GM12864 (cell line): ENCODE results near the gene PARN.

Experiments used
- DNase-seq: peaks from one replicate; pipeline ENCODE4 v3.0.0-alpha.2; 2011; ENCODE audit warnings: low read depth
- H3K4me3 ChIP-seq: 2 replicates; pipeline ENCODE4 v1.5.1; 2011; ENCODE audit warnings: mild to moderate bottlenecking, low read depth, low read length, control low read depth
- TF ChIP-seq, protein P1 (sequence below): IDR thresholded peaks from 2 replicates; pipeline ENCODE4 v1.5.1; 2011; ENCODE audit warnings: low read depth, mild to moderate bottlenecking, moderate library complexity, low read length, control low read depth, inconsistent platforms; ENCODE audit errors: missing control alignments

Gene PARN

DNA sequence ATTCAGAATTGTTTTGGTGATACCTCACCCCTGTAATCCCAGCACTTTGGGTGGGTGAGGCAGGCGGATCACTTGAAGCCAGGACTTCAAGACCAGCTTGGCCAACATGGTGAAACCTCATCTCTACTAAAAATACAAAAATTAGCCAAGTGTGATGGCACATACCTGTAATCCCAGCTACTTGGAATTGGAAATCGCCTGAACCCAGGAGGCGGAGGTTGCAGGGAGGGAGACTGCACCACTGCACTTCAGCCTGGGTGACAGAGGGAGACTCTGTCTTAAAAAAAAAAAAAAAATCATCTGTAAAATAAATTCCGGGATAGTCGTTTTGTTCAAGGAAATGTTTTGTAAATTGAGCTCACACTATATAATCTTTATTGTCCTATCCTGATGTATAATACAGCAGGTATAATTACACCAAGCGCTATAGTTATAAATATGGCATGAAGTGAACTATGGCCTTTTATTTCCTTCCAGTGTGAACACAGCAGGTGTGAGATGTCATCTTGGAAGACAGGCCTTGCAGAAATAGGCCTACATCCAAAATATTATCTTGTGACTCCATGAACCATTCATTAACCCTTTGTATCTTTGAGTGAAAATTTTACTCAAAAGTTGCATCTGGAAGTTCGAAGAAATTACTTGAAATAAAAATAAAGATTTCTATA is 38.6 kb upstream of the PARN start:
- no peak overlapping the region for H3K4me3 ChIP-seq
- TF ChIP-seq, protein P1, sequence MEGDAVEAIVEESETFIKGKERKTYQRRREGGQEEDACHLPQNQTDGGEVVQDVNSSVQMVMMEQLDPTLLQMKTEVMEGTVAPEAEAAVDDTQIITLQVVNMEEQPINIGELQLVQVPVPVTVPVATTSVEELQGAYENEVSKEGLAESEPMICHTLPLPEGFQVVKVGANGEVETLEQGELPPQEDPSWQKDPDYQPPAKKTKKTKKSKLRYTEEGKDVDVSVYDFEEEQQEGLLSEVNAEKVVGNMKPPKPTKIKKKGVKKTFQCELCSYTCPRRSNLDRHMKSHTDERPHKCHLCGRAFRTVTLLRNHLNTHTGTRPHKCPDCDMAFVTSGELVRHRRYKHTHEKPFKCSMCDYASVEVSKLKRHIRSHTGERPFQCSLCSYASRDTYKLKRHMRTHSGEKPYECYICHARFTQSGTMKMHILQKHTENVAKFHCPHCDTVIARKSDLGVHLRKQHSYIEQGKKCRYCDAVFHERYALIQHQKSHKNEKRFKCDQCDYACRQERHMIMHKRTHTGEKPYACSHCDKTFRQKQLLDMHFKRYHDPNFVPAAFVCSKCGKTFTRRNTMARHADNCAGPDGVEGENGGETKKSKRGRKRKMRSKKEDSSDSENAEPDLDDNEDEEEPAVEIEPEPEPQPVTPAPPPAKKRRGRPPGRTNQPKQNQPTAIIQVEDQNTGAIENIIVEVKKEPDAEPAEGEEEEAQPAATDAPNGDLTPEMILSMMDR = no peak
- DNase-seq = no peak

DNA sequence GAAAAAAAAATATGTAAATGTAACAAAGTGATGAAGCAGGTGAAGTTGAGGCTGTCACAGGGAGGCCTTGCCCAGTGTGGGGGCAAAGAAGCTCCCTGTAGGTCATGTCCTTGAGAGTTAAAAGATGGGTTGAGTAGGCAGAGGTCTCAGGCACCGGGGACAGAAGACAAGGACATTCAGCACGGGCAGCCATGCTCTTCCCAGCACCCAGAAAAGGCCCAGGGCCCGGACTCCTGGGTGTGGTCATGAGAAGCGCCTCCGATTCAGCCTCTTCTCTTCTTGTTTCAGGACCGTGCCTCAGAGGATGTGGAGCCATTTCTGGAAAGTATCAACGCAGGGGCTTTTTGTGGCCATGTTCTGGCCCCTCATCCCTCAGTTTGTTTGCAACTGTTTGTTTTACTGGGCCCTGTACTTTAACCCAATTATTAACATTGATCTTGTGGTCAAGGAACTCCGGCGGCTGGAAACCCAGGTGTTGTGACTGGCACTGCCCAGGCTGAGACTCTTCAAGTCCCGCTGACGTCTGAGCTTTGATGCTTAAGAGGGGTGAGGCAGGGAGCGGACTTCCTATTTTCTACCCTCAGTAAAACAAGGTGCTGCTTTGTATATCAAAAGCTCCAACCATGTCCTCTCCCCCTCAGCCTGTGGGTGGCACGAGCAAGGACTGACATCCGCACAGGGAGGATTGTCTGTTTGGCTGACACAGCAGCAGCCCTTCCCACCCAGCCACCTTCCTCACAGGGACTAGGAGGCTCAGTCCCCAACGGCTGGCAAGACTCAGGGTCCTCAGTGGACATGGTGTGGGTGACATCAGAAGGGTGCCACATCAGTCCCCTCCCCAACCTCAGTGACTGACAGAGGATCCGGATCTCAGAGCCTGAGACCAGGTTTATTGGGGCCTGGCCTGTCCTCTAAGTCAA is 37.5 kb upstream of the PARN start:
- no peak overlapping the region for H3K4me3 ChIP-seq
- TF ChIP-seq, protein P1 = no peak
- DNase-seq = no peak

DNA sequence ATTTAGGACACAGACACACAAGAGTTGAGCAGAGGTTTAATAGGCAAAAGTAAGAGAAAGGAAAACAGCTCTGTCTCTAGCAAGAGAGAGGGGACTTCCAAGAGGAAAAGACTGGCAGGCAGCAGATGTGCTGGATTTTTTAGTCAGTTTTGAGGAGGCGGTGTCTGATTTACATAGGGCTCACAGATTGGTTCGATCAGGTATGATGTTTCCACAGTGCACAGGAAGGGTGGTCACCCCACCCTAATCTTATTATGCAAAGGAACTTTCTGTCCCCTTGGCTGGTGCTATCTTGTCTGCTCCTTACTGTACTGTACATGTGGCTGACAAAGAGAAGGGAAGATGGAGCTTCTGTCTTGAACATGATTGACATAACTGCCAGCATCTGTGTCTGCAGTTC is 28.0 kb upstream of the PARN start:
- H3K4me3 ChIP-seq = no peak overlapping the region
- TF ChIP-seq, protein P1 = no peak
- peak; percentile 56 for DNase-seq

DNA sequence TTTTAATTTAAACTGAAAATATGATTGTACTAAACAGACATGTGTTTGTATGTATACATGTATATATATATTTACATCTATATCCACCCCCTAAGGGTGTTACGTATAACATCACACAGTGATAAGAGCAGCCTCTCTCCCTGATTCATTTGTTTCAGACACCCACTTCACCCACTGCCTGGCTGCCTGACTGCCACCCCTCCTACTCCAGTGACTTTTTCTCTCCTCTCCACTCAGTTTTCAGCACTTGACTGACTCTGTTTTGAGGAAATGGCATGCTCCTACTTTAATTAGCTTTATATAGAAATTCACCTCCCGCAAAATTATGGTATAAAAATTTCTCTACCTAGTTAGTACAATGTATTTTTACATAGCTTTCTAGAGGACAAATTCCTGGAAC is 22.7 kb upstream of the PARN start:
- no peak overlapping the region for H3K4me3 ChIP-seq
- no peak for DNase-seq
- TF ChIP-seq, protein P1 = no peak

DNA sequence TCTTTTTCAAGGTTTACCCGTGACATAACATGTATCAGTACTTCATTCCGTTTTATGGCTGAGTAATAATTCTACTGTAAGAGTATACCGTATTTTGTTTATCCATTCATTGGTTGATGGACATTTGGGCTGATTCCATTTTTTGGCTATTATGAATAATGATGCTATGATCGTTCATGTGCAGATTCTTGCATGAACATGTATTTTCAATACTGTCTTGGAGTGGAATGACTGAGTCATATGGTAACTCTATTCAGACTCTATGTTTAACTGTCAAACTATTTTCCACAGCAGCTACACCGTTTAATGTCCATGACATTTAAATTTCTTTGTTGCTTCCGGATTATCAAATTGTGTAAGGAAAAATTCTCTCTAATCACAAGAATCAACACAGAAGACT is 20.6 kb upstream of the PARN start:
- no peak overlapping the region for H3K4me3 ChIP-seq
- DNase-seq = no peak
- TF ChIP-seq, protein P1 = no peak

DNA sequence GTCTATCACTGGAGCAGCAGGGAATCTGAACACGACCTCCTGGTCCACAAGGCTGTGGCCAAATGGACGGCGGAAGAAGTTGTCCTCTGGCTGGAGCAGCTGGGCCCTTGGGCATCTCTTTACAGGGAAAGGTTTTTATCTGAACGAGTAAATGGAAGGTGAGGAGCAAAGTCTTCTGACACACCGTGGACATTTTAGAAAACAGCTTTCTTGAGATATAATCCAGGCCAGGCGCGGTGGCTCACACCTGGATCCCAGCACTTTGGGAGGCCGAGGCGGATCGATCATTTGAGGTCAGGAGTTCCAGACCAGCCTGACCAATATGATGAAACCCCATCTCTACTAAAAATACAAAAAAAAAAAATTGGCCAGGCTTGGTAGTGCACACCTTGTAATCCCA is 19.8 kb upstream of the PARN start:
- no peak overlapping the region for H3K4me3 ChIP-seq
- TF ChIP-seq, protein P1 = no peak
- no peak for DNase-seq

DNA sequence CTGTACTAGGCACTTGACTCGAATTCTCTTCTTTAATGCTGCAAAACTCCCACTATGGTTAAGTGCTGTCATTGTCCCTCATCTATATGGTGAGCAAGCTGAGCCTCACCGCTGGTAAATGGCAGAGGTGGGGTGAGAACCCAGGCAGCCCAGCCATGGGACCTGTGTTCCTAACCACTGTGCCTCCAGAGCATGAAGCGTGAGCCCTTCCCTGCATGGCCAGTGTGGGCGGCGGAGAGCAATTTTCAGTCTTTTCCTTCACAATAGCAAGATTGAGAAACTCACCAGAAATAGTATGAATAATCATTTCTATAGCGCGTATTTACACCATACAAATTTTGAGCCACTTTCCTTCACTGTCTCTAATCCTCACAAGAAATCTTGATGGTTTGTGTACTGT is 11.9 kb upstream of the PARN start:
- TF ChIP-seq, protein P1 = no peak
- no peak for DNase-seq

More for the DNA sequence above, 11.9 kb upstream of the PARN start:
- H3K4me3 ChIP-seq = no peak overlapping the region
